HCT116 (cell line): ENCODE data around the gene C10orf143.

Source experiments
- CEBPB ChIP-seq: IDR thresholded peaks from 2 replicates; pipeline ENCODE4 v1.6.1; 2012; ENCODE audit warnings: low read depth
- EZH2 ChIP-seq: fragments of 200-600 bp; sonication (generic); IDR thresholded peaks from 2 replicates; pipeline ENCODE4 v1.6.1; 2017; ENCODE audit warnings: antibody characterized with exemption, mixed run types
- POLR2A ChIP-seq: IDR thresholded peaks from 2 replicates; pipeline ENCODE4 v1.7.0; 2011; ENCODE audit warnings: borderline replicate concordance; ENCODE audit not compliant: insufficient read depth, insufficient read length; ENCODE audit errors: extremely low read depth
- SP1 ChIP-seq: IDR thresholded peaks from 2 replicates; pipeline ENCODE4 v1.6.1; 2012; ENCODE audit warnings: low read depth
- TF ChIP-seq, protein P1 (sequence below), 3 experiments: fragments of 200-600 bp in 1 of 3; sonication (generic) in 1 of 3; IDR thresholded peaks in 2 of 3; conservative IDR thresholded peaks in 1 of 3; 2 replicates each; pipeline ENCODE4 v1.5.1; 2012 to 2017; ENCODE audit warnings: low read depth in 2 of 3, low read length in 2 of 3, antibody characterized with exemption in 1 of 3, borderline replicate concordance in 1 of 3, control low read depth in 1 of 3, mild to moderate bottlenecking in 1 of 3, mixed read lengths in 1 of 3, mixed run types in 1 of 3, moderate library complexity in 1 of 3; ENCODE audit not compliant: insufficient read depth in 1 of 3
- TF ChIP-seq, protein P2 (sequence below): IDR thresholded peaks from 2 replicates; pipeline ENCODE4 v1.6.1; 2012

DNA sequence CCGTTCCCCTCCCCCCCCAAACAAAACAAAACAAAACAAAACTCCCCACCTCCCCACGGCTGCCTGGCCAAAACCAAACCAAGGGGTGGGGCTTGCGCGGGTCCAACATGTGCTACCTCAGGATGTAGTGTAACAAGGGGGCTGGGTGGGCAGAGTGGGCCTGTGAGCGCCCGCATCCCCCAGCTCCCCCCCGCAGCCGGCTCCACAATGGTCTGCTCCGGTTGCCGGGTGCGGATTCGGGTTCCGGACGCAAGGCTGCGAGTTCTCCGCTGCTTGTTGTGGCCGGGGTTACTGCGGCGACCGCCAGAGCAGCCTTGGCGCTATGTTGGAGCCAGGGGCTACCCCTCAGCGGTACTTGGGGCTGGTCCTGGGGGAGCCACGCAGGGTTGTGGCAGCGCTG, 4.9 kb downstream of the C10orf143 start:
- TF ChIP-seq, protein P1, sequence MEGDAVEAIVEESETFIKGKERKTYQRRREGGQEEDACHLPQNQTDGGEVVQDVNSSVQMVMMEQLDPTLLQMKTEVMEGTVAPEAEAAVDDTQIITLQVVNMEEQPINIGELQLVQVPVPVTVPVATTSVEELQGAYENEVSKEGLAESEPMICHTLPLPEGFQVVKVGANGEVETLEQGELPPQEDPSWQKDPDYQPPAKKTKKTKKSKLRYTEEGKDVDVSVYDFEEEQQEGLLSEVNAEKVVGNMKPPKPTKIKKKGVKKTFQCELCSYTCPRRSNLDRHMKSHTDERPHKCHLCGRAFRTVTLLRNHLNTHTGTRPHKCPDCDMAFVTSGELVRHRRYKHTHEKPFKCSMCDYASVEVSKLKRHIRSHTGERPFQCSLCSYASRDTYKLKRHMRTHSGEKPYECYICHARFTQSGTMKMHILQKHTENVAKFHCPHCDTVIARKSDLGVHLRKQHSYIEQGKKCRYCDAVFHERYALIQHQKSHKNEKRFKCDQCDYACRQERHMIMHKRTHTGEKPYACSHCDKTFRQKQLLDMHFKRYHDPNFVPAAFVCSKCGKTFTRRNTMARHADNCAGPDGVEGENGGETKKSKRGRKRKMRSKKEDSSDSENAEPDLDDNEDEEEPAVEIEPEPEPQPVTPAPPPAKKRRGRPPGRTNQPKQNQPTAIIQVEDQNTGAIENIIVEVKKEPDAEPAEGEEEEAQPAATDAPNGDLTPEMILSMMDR (IDR thresholded peaks at IDR 0.05 in 2 of 3, conservative IDR thresholded peaks at IDR 0.05 in 1 of 3; ENCODE audit: borderline replicate concordance in 1 of 3, insufficient read depth in 1 of 3, low read depth in 2 of 3, low read length in 2 of 3) = no peak
- TF ChIP-seq EZH2 = no peak
- no peak for TF ChIP-seq SP1
- TF ChIP-seq CEBPB = no peak
- TF ChIP-seq POLR2A = no peak
- TF ChIP-seq, protein P2, sequence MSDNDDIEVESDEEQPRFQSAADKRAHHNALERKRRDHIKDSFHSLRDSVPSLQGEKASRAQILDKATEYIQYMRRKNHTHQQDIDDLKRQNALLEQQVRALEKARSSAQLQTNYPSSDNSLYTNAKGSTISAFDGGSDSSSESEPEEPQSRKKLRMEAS = no peak
